ENCODE data around the gene DPYSL3. TPM values are rescaled to one million over a fixed set of nuclear protein-coding genes. Genes with fewer than 3 reads are reported as not detected.

The DPYSL3 gene
- polyA plus RNA-seq, 1 donor, result 110 TPM

- Histone ChIP-seq H3K36me3 (ENCODE audit: control insufficient read depth, insufficient read depth, low read length) (no peaks in the 10 kb centered on the region), H3K4me3 (ENCODE audit: low read length) (no peak overlapping the region), H3K27ac (ENCODE audit: low read length) (no peak overlapping the region), H3K27me3 (ENCODE audit: control insufficient read depth, insufficient read depth, low read length) (peaks cover 4% of the 10 kb centered on the region), H3K9me3 (ENCODE audit: control insufficient read depth, low read depth, low read length) (no peaks in the 10 kb centered on the region), H3K4me1 (ENCODE audit: control insufficient read depth, insufficient read depth, low read length) (no peaks in the 10 kb centered on the region)
- DNase-seq, result no peak
- WGBS (ENCODE audit: insufficient coverage, low lambda C conversion rate), result 100% methylated on average over 3 of the region's 5 CpGs
Measured at GRCh38 chr5:147348451-147348850, 161.4 kb downstream of the DPYSL3 start.

GRCh38 chr5:147348046-147348445, 161.8 kb downstream of the DPYSL3 start:
- no peaks in the 10 kb centered on the region for H3K9me3 ChIP-seq (ENCODE audit: control insufficient read depth, low read depth, low read length)
- H3K36me3 ChIP-seq (ENCODE audit: control insufficient read depth, insufficient read depth, low read length), result no peaks in the 10 kb centered on the region
- H3K27me3 ChIP-seq (ENCODE audit: control insufficient read depth, insufficient read depth, low read length), result peaks cover 4% of the 10 kb centered on the region
- H3K4me3 ChIP-seq (ENCODE audit: low read length), result no peak overlapping the region
- H3K4me1 ChIP-seq (ENCODE audit: control insufficient read depth, insufficient read depth, low read length), result no peaks in the 10 kb centered on the region
- H3K27ac ChIP-seq (ENCODE audit: low read length), result no peak overlapping the region
- DNase-seq, result no peak
- WGBS (ENCODE audit: insufficient coverage, low lambda C conversion rate), result no CpG with 5 or more reads among the region's 2 CpGs

GRCh38 chr5:147346006-147346561, 163.8 kb downstream of the DPYSL3 start:
- WGBS (ENCODE audit: insufficient coverage, low lambda C conversion rate), result 82% methylated on average over 4 of the region's 5 CpGs
- H3K27ac ChIP-seq (ENCODE audit: low read length), result no peak overlapping the region
- H3K9me3 ChIP-seq (ENCODE audit: control insufficient read depth, low read depth, low read length), result no peaks in the 10 kb centered on the region
- no peak for DNase-seq
- H3K27me3 ChIP-seq (ENCODE audit: control insufficient read depth, insufficient read depth, low read length), result peaks cover 4% of the 10 kb centered on the region
- H3K4me1 ChIP-seq (ENCODE audit: control insufficient read depth, insufficient read depth, low read length), result no peaks in the 10 kb centered on the region
- H3K36me3 ChIP-seq (ENCODE audit: control insufficient read depth, insufficient read depth, low read length), result no peaks in the 10 kb centered on the region
- H3K4me3 ChIP-seq (ENCODE audit: low read length), result no peak overlapping the region

GRCh38 chr5:147344861-147345260, 165.0 kb downstream of the DPYSL3 start:
- no peak for DNase-seq
- 40% methylated on average over 1 of the region's 1 CpG for WGBS (ENCODE audit: insufficient coverage, low lambda C conversion rate)
- no peak overlapping the region for H3K27ac ChIP-seq (ENCODE audit: low read length)
- H3K4me1 ChIP-seq (ENCODE audit: control insufficient read depth, insufficient read depth, low read length), result no peaks in the 10 kb centered on the region
- no peak overlapping the region for H3K4me3 ChIP-seq (ENCODE audit: low read length)
- peaks cover 4% of the 10 kb centered on the region for H3K27me3 ChIP-seq (ENCODE audit: control insufficient read depth, insufficient read depth, low read length)
- no peaks in the 10 kb centered on the region for H3K9me3 ChIP-seq (ENCODE audit: control insufficient read depth, low read depth, low read length)
- H3K36me3 ChIP-seq (ENCODE audit: control insufficient read depth, insufficient read depth, low read length), result no peaks in the 10 kb centered on the region

GRCh38 chr5:147341345-147341744, 168.5 kb downstream of the DPYSL3 start:
- no peaks in the 10 kb centered on the region for H3K9me3 ChIP-seq (ENCODE audit: control insufficient read depth, low read depth, low read length)
- H3K36me3 ChIP-seq (ENCODE audit: control insufficient read depth, insufficient read depth, low read length), result no peaks in the 10 kb centered on the region
- H3K4me1 ChIP-seq (ENCODE audit: control insufficient read depth, insufficient read depth, low read length), result peaks cover 2% of the 10 kb centered on the region
- no peak overlapping the region for H3K27ac ChIP-seq (ENCODE audit: low read length)
- no peak for DNase-seq
- peaks cover 4% of the 10 kb centered on the region for H3K27me3 ChIP-seq (ENCODE audit: control insufficient read depth, insufficient read depth, low read length)
- H3K4me3 ChIP-seq (ENCODE audit: low read length), result no peak overlapping the region

GRCh38 chr5:147340941-147341340, 168.9 kb downstream of the DPYSL3 start:
- peaks cover 4% of the 10 kb centered on the region for H3K27me3 ChIP-seq (ENCODE audit: control insufficient read depth, insufficient read depth, low read length)
- DNase-seq, result no peak
- no CpG with 5 or more reads among the region's 1 CpG for WGBS (ENCODE audit: insufficient coverage, low lambda C conversion rate)
- no peaks in the 10 kb centered on the region for H3K36me3 ChIP-seq (ENCODE audit: control insufficient read depth, insufficient read depth, low read length)
- no peaks in the 10 kb centered on the region for H3K9me3 ChIP-seq (ENCODE audit: control insufficient read depth, low read depth, low read length)
- no peak overlapping the region for H3K27ac ChIP-seq (ENCODE audit: low read length)
- H3K4me1 ChIP-seq (ENCODE audit: control insufficient read depth, insufficient read depth, low read length), result peaks cover 2% of the 10 kb centered on the region
- no peak overlapping the region for H3K4me3 ChIP-seq (ENCODE audit: low read length)
